ENCODE measurements around the gene IP6K1.
"Not testable (repeated sequence)": the region's sequence is repeated elsewhere in the genome, so short reads cannot be mapped to it uniquely, and the experiment has no call there.

The IP6K1 gene

DNA sequence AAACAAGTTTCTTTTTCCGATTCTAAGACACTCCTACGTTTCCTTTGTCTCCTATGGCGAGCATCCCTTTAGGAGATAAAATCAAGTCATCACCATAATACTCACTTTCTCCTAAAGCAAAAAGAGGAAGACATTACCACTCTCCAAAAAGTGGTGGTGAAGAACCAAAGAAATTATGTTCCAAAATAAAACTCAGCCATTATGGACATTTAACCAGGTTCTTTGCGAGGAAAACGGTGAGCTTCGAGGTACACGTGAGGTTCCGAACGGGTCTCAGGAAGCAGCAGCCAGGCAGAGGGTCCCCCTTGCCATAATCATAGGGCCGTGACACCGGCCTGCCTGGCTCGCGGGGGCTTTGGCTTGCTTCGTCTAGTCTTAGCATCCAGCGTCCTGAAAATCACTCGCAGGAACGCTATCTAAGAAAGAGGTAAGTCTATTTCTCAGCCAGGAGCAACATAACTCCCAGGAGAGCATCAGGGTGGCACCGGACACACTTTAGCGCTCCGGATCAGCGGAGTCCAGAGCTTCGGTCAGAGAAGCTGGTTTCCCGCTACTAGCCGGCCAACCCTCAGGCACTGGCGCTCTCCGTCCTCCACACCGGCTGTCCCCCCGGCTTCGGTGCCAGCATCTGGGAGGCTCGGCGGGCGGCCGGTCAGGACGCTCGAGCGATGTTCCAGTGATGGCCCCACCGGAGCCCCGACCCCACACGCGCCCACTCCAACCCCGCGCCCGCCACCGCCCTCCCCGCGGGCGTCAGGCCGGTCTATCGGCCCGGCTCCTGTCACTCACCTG is 581 bp downstream of the IP6K1 start:
- peak; percentile 23 for DNase-seq (ENCODE audit: low read depth)

DNA sequence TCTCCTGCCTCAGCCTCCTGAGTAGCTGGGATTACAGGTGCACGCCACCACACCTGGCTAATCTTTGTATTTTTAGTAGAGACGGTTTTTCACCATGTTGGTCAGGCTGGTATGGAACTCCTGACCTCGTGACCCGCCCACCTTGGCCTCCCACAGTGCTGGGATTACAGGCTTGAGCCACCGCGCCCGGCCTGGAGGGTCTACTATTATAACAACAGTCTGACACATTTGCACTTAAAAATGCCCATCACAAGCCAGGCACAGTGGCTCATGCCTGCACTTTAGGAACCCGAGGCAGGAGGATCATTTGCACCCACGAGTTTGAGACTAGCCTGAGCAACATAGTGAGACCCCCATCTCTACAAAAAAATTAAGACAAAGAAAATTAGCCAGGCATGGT is 4.1 kb downstream of the IP6K1 start:
- not testable (repeated sequence) for H3K4me3 ChIP-seq (ENCODE audit: low read length); DNase-seq (ENCODE audit: low read depth)

More for the DNA sequence above, 581 bp downstream of the IP6K1 start:
- peak overlapping the region; percentile 88 for H3K4me3 ChIP-seq (ENCODE audit: low read length)
- TF ChIP-seq, protein P1, sequence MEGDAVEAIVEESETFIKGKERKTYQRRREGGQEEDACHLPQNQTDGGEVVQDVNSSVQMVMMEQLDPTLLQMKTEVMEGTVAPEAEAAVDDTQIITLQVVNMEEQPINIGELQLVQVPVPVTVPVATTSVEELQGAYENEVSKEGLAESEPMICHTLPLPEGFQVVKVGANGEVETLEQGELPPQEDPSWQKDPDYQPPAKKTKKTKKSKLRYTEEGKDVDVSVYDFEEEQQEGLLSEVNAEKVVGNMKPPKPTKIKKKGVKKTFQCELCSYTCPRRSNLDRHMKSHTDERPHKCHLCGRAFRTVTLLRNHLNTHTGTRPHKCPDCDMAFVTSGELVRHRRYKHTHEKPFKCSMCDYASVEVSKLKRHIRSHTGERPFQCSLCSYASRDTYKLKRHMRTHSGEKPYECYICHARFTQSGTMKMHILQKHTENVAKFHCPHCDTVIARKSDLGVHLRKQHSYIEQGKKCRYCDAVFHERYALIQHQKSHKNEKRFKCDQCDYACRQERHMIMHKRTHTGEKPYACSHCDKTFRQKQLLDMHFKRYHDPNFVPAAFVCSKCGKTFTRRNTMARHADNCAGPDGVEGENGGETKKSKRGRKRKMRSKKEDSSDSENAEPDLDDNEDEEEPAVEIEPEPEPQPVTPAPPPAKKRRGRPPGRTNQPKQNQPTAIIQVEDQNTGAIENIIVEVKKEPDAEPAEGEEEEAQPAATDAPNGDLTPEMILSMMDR (conservative IDR thresholded peaks at IDR 0.05; ENCODE audit: low read length) = no peak

DNA sequence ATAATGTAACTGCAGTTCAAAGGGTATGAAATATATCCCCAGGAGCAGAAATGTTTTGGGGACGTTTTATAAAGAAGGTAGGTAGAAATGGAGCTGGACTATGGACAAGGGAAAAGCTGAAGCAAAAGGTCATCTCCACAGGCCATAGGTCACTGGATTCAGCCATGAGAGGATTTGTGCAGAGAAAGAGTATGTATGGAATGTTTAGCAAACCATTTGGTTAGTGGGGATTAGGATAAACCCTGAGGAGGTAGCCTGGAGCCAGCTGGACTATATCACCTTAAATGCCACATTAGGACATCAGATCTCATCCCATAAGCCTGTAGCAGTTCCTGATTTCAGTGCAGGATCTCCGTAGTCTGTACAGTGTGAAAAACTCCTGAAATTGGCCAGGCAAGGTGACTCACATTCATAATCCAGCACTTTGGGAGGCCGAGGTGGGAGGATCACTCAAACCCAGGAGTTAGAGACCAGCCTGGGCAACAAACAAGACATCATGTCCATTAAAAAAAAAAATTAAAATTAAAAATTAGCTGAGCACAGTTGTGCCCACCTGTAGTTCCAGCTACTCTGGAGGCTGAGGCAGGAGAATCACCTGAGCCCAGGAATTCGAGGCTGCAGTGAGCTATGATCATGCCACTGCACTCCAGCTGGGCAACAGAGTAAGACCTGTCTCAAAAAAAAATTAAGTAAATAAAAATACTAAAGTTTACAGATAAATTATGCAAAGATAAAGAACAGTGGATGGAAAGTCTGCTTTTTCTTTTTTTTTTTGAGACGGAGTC is 4.7 kb downstream of the IP6K1 start:
- no peak overlapping the region for H3K4me3 ChIP-seq (ENCODE audit: low read length)
- TF ChIP-seq, protein P1 (conservative IDR thresholded peaks at IDR 0.05; ENCODE audit: low read length) = no peak
- no peak for DNase-seq (ENCODE audit: low read depth)

DNA sequence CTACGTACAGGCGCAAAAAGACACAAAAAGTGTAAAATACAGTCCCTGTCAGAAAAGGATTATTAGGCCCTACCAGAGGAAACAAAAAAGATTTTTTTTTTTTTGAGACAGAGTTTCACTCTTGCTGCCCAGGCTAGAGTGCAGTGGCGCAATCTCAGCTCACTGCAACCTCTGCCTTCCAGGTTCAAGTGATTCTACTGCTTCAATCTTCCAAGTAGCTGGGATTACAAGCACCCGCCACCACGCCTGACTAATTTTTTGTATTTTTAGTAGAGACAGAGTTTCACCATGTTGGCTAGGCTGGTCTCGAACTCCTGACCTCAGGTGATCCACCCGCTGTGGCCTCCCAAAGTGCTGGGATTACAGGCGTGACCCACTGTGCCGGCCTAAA is 5.4 kb downstream of the IP6K1 start:
- H3K4me3 ChIP-seq (ENCODE audit: low read length); DNase-seq (ENCODE audit: low read depth): not testable (repeated sequence)

DNA sequence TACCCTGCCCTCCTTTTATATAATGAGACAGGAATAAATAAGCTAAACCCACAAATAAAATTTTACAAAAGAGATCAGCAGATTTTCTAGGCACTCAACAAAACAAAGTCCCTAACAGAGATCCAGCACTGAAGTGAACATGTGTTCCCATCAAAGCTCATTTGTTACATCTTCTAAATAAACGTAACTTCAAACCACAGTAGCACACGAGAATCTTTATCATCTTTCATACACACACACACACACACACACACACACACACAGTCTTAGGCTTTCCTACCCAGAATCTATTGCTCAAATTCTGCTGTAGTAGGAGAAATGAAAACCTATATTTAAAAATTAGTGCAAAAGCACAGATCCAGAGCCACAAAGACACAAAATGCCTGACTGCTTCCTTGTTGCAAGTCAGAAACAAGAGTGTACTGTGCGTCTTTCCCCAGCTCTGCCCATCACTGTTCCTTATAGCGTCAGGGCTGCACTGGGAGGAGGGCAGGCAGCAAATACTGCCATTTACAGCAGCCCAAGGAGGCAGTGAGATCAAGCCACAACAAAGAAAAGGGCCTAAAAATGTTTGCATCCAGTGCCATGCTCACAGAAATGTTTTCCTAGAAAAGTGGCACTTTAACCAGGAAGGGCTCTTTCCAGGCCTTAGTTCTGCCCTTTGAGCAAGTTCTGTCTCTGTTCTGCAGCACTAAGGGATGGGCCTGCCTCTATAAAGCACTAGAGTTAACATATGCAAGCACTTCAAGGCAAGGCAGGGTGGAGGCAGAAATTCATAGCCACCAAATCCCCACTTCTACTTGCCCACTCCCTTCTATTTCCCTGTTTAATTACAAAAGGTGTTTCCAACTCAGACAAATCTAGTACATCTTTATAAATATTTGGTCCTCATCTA is 6.0 kb downstream of the IP6K1 start:
- TF ChIP-seq, protein P1 (conservative IDR thresholded peaks at IDR 0.05; ENCODE audit: low read length) = no peak
- DNase-seq (ENCODE audit: low read depth) = no peak
- no peak overlapping the region for H3K4me3 ChIP-seq (ENCODE audit: low read length)

DNA sequence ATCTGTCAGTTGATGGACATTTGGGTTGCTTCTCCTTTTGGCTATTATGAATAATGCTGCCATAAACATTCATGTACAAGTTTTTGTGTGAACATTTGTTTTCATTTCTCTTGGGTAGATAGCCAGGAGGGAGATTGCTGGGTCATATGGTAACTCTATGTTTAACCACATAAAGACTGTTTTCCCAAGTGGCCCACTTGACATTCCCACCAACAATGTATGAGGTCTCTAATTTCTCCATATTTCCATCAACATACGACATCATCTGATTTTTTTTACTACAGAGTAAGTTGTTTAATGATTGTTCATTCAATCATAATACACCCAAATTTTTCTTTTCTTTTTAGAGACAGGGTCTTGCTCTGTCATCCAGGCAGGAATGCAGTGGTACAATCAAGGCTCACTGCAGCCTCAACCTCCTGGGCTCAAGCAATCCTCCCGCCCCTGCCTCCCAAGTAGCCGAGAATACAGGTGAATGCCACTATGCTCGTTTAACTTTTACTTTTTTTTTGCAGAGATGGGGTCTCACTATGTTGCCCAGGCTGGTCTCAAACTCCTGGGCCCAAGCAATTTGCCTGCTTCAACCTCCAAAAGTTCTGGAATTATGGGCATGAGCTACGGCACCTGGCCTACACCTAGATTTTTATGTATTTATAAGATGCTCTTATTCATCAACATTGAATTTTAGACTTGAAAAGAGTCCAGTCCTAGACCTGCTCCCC is 6.8 kb downstream of the IP6K1 start:
- peak; percentile 17 for DNase-seq (ENCODE audit: low read depth)
- H3K4me3 ChIP-seq (ENCODE audit: low read length) = no peak overlapping the region
- TF ChIP-seq, protein P1 (conservative IDR thresholded peaks at IDR 0.05; ENCODE audit: low read length) = no peak

DNA sequence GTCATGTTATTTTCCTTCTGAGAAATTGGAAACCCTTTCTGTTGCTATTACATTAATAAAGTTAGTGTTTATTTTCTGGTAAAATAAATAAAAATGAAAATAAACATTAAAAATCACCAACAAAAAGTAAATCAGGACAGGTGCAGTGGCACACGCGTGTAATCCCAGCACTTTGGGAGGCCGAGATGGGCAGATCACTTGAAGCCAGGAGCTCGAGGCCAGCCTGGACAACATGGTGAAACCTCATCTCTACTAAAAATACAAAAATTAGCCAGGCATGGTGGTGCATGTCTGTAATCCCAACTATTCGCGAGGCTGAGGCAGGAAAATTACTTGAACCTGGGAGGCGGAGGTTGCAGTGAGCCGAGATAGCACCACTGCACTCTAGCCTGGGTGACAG is 10.2 kb downstream of the IP6K1 start:
- not testable (repeated sequence) for H3K4me3 ChIP-seq (ENCODE audit: low read length); DNase-seq (ENCODE audit: low read depth)

DNA sequence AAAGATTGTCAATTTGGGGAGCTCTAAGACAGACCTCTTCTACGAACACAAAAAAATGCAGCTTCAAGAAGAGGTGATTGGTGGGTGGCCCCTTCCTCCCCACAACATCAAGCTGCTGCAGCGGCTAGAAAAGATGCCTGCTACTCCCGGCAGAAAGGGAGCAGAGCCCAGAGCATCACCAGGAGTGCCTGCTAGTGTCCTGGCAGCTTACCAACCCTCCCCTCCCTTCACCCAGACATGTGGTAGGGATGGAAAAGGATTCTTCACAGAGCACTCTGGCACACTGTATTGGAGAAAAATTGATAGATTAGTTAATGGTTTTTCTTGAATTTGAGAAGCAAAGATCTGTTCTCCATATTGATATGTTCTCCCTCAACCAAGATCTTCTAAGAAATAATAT is 10.8 kb downstream of the IP6K1 start:
- peak; percentile 23 for DNase-seq (ENCODE audit: low read depth)
- no peak overlapping the region for H3K4me3 ChIP-seq (ENCODE audit: low read length)
- TF ChIP-seq, protein P1 (conservative IDR thresholded peaks at IDR 0.05; ENCODE audit: low read length) = no peak

Data from AG10803 (cell line).